Stomach (tissue), 4 donors: ENCODE data around the gene PAX5.

Experiments used
- CTCF ChIP-seq, 7 experiments: fragments of 450-650 bp in 4 of 7; fragments of 200-600 bp in 3 of 7; sonication (generic) in 3 of 7; IDR thresholded peaks; one replicate each; pipeline ENCODE4 v1.5.1; 2016 to 2019; ENCODE audit warnings: antibody characterized with exemption in 7 of 7, control low read depth in 2 of 7, mild to moderate bottlenecking in 1 of 7
- EP300 ChIP-seq: sonication (generic); formaldehyde crosslinking; IDR thresholded peaks from one replicate; pipeline ENCODE4 v1.6.1; 2017; ENCODE audit warnings: antibody characterized with exemption
- POLR2A ChIP-seq, 4 donors: fragments of 450-650 bp; IDR thresholded peaks; one replicate each; pipeline ENCODE4 v1.6.1; 2016; ENCODE audit warnings: antibody characterized with exemption in 4 of 4, control low read depth in 2 of 4, mild to moderate bottlenecking in 1 of 4, moderate library complexity in 1 of 4
- POLR2AphosphoS5 ChIP-seq, 3 donors: sonication (generic); formaldehyde crosslinking; IDR thresholded peaks; one replicate each; pipeline ENCODE4 v1.6.1; 2016; ENCODE audit warnings: antibody characterized with exemption in 3 of 3

- TF ChIP-seq EP300, result no peak
- TF ChIP-seq CTCF (IDR thresholded peaks at IDR 0.05), result no peak
- TF ChIP-seq POLR2AphosphoS5 (IDR thresholded peaks at IDR 0.05), result no peak
- TF ChIP-seq POLR2A (IDR thresholded peaks at IDR 0.05), result no peak
Measured at GRCh38 chr9:36949466-36949865, 84.6 kb downstream of the PAX5 start.
